PC-3 (cell line): ENCODE data around the gene POLR2L.

Experiments
- EZH2 ChIP-seq: fragments of 300-600 bp; sonication (generic); IDR thresholded peaks from one replicate; pipeline ENCODE4 v1.6.1; 2017; ENCODE audit warnings: antibody characterized with exemption, mild to moderate bottlenecking, low read length; ENCODE audit not compliant: unreplicated experiment
- EZH2phosphoT487 ChIP-seq: fragments of 300-600 bp; sonication (generic); IDR thresholded peaks from 2 replicates; pipeline ENCODE4 v1.6.1; 2018; ENCODE audit warnings: mild to moderate bottlenecking, antibody characterized with exemption, low read length, borderline replicate concordance
- TF ChIP-seq, protein P1 (sequence below): fragments of 300-600 bp; sonication (generic); conservative IDR thresholded peaks from 2 replicates; pipeline ENCODE4 v1.5.1; 2017; ENCODE audit warnings: antibody characterized with exemption, low read depth, mild to moderate bottlenecking, low read length

DNA sequence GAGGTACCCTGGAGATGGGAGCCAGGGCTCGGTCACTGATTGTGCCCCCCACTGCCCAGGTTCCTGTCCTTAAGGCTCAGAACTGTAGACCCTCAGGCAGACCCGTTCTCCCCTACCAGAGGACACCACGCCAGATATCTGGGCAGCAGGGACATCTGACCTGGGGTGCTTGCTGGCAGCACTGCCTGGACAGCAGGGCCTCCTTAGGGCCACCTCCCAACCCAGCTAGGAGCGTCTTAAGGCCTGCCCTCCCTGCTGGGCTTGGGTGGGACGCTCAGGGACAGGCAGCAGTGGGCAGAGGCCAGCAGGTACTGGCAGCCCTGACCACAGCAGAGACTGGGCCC, 3.1 kb downstream of the POLR2L start:
- TF ChIP-seq, protein P1, sequence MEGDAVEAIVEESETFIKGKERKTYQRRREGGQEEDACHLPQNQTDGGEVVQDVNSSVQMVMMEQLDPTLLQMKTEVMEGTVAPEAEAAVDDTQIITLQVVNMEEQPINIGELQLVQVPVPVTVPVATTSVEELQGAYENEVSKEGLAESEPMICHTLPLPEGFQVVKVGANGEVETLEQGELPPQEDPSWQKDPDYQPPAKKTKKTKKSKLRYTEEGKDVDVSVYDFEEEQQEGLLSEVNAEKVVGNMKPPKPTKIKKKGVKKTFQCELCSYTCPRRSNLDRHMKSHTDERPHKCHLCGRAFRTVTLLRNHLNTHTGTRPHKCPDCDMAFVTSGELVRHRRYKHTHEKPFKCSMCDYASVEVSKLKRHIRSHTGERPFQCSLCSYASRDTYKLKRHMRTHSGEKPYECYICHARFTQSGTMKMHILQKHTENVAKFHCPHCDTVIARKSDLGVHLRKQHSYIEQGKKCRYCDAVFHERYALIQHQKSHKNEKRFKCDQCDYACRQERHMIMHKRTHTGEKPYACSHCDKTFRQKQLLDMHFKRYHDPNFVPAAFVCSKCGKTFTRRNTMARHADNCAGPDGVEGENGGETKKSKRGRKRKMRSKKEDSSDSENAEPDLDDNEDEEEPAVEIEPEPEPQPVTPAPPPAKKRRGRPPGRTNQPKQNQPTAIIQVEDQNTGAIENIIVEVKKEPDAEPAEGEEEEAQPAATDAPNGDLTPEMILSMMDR: no peak
- TF ChIP-seq EZH2phosphoT487: no peak
- no peak for TF ChIP-seq EZH2
